Aorta (tissue), 5 donors: Measurements from ENCODE around the gene RANBP1. TPM values are rescaled to one million over a fixed set of nuclear protein-coding genes. Genes with fewer than 3 reads are reported as not detected.

Experiments used
- ATAC-seq: fragments of 200-7000 bp; cut with Tn5 transposase; one replicate; pipeline ENCODE4 v1.9.1; 2022; ENCODE audit warnings: moderate library complexity; ENCODE audit not compliant: low FRiP score
- DNase-seq, 2 donors: peaks; one replicate each; pipeline ENCODE4 v3.0.0-alpha.2; 2020
- H3K27ac ChIP-seq, 2 donors: one replicate each; pipeline ENCODE4 v1.5.1; 2013; ENCODE audit warnings: low read length in 2 of 2, mild to moderate bottlenecking in 2 of 2, moderate library complexity in 2 of 2, control low read depth in 1 of 2, inconsistent platforms in 1 of 2, low read depth in 1 of 2
- H3K27me3 ChIP-seq, 2 donors: one replicate each; pipeline ENCODE4 v1.6.1; 2013; ENCODE audit warnings: control low read depth in 1 of 2, low read length in 1 of 2, mild to moderate bottlenecking in 1 of 2, moderate library complexity in 1 of 2; ENCODE audit not compliant: insufficient read depth in 2 of 2, control insufficient read depth in 1 of 2
- H3K36me3 ChIP-seq, 2 donors: one replicate each; pipeline ENCODE4 v1.6.1; 2013; ENCODE audit warnings: control low read depth in 1 of 2, low read length in 1 of 2, mild to moderate bottlenecking in 1 of 2; ENCODE audit not compliant: insufficient read depth in 2 of 2, control insufficient read depth in 1 of 2
- H3K4me1 ChIP-seq, 2 donors: one replicate each; pipeline ENCODE4 v1.6.1; 2013; ENCODE audit warnings: low read length in 2 of 2, control low read depth in 1 of 2, mild to moderate bottlenecking in 1 of 2, moderate library complexity in 1 of 2; ENCODE audit not compliant: insufficient read depth in 2 of 2, control insufficient read depth in 1 of 2
- H3K4me3 ChIP-seq, 2 donors: one replicate each; pipeline ENCODE4 v1.5.1; 2013; ENCODE audit warnings: low read length in 2 of 2, control low read depth in 1 of 2, mild to moderate bottlenecking in 1 of 2
- H3K9me3 ChIP-seq: one replicate; pipeline ENCODE4 v1.6.1; 2013; ENCODE audit warnings: mild to moderate bottlenecking, low read length; ENCODE audit not compliant: control insufficient read depth
- WGBS, 2 donors: extraction: QIAGEN DNeasy Blood & Tissue Kit; methylation state at CpG; one replicate each; pipeline ENCODE4 v1.1.7; 2013; 5-methylcytosine and 5-hydroxymethylcytosine counted together
- intact Hi-C, 2 donors: fragments of 100-400 bp; cut with DNase I; formaldehyde crosslinking; loops; one replicate each; pipeline versions ENCODE4 v1.14.2 to v1.15.0; 2022
- polyA plus RNA-seq, 2 donors: library from polyadenylated mRNA; stranded (reverse); fragments of 200-250 nt; gene quantifications; one replicate each; pipeline ENCODE4 v1.2.3, GENCODE V29; 2013
- total RNA-seq, 2 donors: library from RNA; stranded (reverse); fragmentation: NEBNext Ultra II Directional; extraction: Animal tissue kit (Norgen Biotek cat#: 25700); gene quantifications; one replicate each; pipeline ENCODE4 v1.2.1, GENCODE V29; 2021
- donor health status: healthy with polysubstance abuse.
- donor health status: Bipolar disorder and iron deficiency.
- donor health status: DM: no; HTN: no; CAD: no.
- donor health status: DM: no; HTN: no; CAD: no.
- donor health status: DM: yes; HTN: yes; CAD: no.

Gene RANBP1
- total and polyA plus RNA-seq, 4 donors = 49.8 to 75.0 (median 56.1) TPM

- intact Hi-C loops = no loop called here
- WGBS, 2 donors = 88% methylated on average over 12 of the region's 12 CpGs
- Histone ChIP-seq H3K36me3 (peaks cover 4 to 9% of the 10 kb centered on the region in 2 donors), H3K27me3 (no peaks in the 10 kb centered on the region), H3K27ac (no peak overlapping the region), H3K4me3 (no peak overlapping the region), H3K9me3 (no peaks in the 10 kb centered on the region), H3K4me1 (no peaks in the 10 kb centered on the region)
- ATAC-seq (no peak), DNase-seq (peak; percentile 36 to 37)
These were observed 13.6 kb upstream of the RANBP1 start for GRCh38 chr22:20102203-20102780.

GRCh38 chr22:20105456-20106204, 10.3 kb upstream of the RANBP1 start:
- WGBS, 2 donors = 92 to 95% methylated on average over 7 of the region's 7 CpGs
- H3K27ac ChIP-seq = no peak overlapping the region
- H3K4me1 ChIP-seq = no peaks in the 10 kb centered on the region
- no peak overlapping the region for H3K4me3 ChIP-seq
- H3K27me3 ChIP-seq = no peaks in the 10 kb centered on the region
- H3K9me3 ChIP-seq = no peaks in the 10 kb centered on the region
- ATAC-seq (no peak), DNase-seq (peak; percentile 34 to 36)
- peaks cover 0 to 14% of the 10 kb centered on the region in 2 donors for H3K36me3 ChIP-seq
- intact Hi-C loops = no loop called here

GRCh38 chr22:20106205-20106848, 9.6 kb upstream of the RANBP1 start:
- H3K27ac ChIP-seq = no peak overlapping the region
- H3K36me3 ChIP-seq = peaks cover 0 to 14% of the 10 kb centered on the region in 2 donors
- WGBS, 2 donors = 87 to 89% methylated on average over 20 of the region's 20 CpGs
- H3K4me3 ChIP-seq = no peak overlapping the region
- no peaks in the 10 kb centered on the region for H3K27me3 ChIP-seq
- no peaks in the 10 kb centered on the region for H3K4me1 ChIP-seq
- intact Hi-C loops = no loop called here
- H3K9me3 ChIP-seq = no peaks in the 10 kb centered on the region
- DNase-seq (peak; percentile 25 to 56), ATAC-seq (no peak)

DNA sequence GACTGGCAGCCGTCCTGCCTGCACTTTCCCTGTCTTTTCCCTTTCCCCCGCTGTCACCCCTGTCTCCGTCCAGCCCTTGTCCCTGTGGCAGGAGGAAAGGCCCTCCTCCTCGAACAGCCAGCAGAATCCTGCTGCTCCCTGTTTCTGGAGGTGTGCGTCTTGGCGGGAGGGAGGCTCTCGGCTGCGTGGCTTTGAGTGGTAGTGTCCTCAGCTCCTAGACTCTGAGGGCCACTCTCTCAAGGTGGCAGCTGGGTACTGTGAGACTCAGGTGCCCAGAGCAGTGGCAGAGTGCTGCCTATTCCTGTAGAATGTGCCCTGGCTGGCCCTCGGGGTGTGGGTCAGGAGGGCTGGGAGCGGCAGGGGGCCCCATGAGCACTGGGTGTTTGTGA, 9.1 kb upstream of the RANBP1 start:
- Histone ChIP-seq H3K36me3 (peaks cover 0 to 14% of the 10 kb centered on the region in 2 donors), H3K9me3 (no peaks in the 10 kb centered on the region), H3K4me1 (no peaks in the 10 kb centered on the region), H3K27me3 (no peaks in the 10 kb centered on the region), H3K4me3 (no peak overlapping the region), H3K27ac (no peak overlapping the region)
- no peak for ATAC-seq
- intact Hi-C loops = no loop called here
- peak; percentile 21 to 67 for DNase-seq
- WGBS, 2 donors = 88 to 93% methylated on average over 10 of the region's 10 CpGs

DNA sequence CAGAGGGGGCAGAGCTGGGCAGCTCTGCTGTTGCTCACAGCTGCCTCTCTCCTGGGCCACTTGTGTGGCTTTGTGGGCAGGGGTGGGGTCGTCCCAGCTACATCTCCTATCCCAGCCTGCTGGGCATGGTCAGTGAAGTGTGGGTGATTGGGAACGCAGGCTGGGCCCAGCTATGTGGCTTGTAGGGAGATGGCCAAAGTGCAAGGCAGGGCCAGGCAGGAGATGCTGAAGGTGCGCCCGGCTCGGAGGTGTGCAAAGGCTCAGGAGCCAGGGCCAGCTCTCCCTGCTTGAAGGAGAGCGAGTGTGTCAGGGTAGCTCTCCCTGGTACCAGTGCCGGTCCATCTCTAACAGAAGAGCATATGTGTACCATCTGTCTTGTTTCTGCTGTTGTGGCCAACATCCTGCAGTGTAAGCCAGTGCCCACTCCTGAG, 8.4 kb upstream of the RANBP1 start:
- WGBS, 2 donors = 91% methylated on average over 7 of the region's 7 CpGs
- intact Hi-C loops = no loop called here
- Histone ChIP-seq H3K4me3 (no peak overlapping the region), H3K27me3 (no peaks in the 10 kb centered on the region), H3K36me3 (peaks cover 0 to 11% of the 10 kb centered on the region in 2 donors), H3K4me1 (no peaks in the 10 kb centered on the region), H3K27ac (no peak overlapping the region), H3K9me3 (no peaks in the 10 kb centered on the region)
- ATAC-seq (no peak), DNase-seq (peak; percentile 36 to 54)

DNA sequence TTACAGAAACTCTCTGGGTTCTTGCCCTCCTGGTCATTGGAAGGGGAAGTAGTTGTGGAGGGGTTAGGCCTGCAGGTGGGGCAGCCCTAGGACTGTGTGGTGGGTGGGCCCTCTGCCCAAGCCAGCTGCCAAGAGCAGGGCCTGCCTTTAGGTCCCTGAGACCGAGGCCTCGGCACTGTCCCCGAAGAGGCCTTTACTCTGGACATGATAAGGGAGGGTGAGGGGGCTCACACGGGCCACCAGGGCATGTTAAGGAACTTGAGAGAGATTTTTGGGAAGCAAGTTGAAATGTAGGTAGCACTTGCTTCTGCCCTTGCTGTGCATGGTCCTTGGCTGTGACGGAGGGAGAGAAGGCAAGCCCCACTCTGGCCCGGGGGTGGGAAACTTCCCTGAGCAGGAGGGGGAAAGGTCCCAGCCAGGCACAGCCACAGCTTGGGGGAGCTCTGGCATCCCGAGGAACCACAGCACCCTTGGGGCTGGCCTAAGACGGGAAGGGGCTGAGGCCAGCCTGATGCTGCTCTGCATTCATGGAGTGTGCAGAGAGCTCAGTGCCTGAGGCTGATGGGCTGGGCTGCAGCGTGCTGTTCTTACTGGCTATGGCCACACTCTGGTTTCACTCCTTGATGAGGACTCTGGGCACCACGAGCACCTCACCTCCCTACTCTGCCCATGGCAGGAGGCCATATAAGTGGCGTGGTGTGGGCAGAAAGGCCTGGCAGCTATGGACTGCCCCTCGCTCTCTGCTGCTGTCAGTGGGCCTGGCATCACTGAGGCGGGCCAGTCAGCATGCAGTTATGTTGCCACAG, 7.8 kb upstream of the RANBP1 start:
- DNase-seq = peak; percentile 32 to 67
- Histone ChIP-seq H3K27ac (no peak overlapping the region), H3K9me3 (no peaks in the 10 kb centered on the region), H3K4me1 (no peaks in the 10 kb centered on the region), H3K4me3 (no peak overlapping the region), H3K27me3 (no peaks in the 10 kb centered on the region), H3K36me3 (peaks cover 0 to 10% of the 10 kb centered on the region in 2 donors)
- no peak for ATAC-seq
- 70 to 72% methylated on average over 13 of the region's 13 CpGs for WGBS, 2 donors
- intact Hi-C loops = no loop called here

- peak in 1 of 2 donors; percentile 21 for DNase-seq
- Histone ChIP-seq H3K27ac (no peak overlapping the region), H3K36me3 (peaks cover 0 to 10% of the 10 kb centered on the region in 2 donors), H3K9me3 (no peaks in the 10 kb centered on the region), H3K4me3 (no peak overlapping the region), H3K27me3 (no peaks in the 10 kb centered on the region), H3K4me1 (no peaks in the 10 kb centered on the region)
- 82 to 85% methylated on average over 12 of the region's 12 CpGs for WGBS, 2 donors
- intact Hi-C loops = no loop called here
- ATAC-seq = no peak
These were observed 7.1 kb upstream of the RANBP1 start for GRCh38 chr22:20108757-20109230.
